Osteoblast (primary cell): Measurements from ENCODE around the gene EEA1. TPM values are rescaled to one million over a fixed set of nuclear protein-coding genes. Genes with fewer than 3 reads are reported as not detected.

ENCODE experiments used
- DNase-seq: peaks from one replicate; pipeline ENCODE4 v3.0.0; 2011; ENCODE audit warnings: low spot score, mixed read lengths; ENCODE audit not compliant: insufficient read length; ENCODE audit errors: missing footprints
- H2AFZ ChIP-seq: 2 replicates; pipeline ENCODE4 v1.6.0; 2011; ENCODE audit warnings: mild to moderate bottlenecking, low read length
- H3K27ac ChIP-seq: 2 replicates; pipeline ENCODE4 v1.5.1; 2011; ENCODE audit warnings: mild to moderate bottlenecking, low read depth, low read length, moderate library complexity
- H3K27me3 ChIP-seq: 2 replicates; pipeline ENCODE4 v1.6.0; 2012; ENCODE audit warnings: mild to moderate bottlenecking, control low read depth, inconsistent platforms, low read length, moderate library complexity; ENCODE audit not compliant: insufficient read depth
- H3K36me3 ChIP-seq: 2 replicates; pipeline ENCODE4 v1.5.1; 2011; ENCODE audit warnings: mild to moderate bottlenecking, low read length, control low read depth, moderate library complexity; ENCODE audit not compliant: insufficient read depth
- H3K4me1 ChIP-seq: 2 replicates; pipeline ENCODE4 v1.5.1; 2011; ENCODE audit warnings: mild to moderate bottlenecking, low read length, control low read depth, moderate library complexity; ENCODE audit not compliant: insufficient read depth
- H3K4me2 ChIP-seq: 2 replicates; pipeline ENCODE4 v1.6.0; 2011; ENCODE audit warnings: mild to moderate bottlenecking, low read length; ENCODE audit not compliant: insufficient read depth
- H3K4me3 ChIP-seq: fragments of 200-600 bp; sonication (generic); 3 replicates; pipeline ENCODE4 v1.5.1; 2012; ENCODE audit warnings: mild to moderate bottlenecking, low read length, inconsistent platforms; ENCODE audit not compliant: insufficient read depth
- H3K79me2 ChIP-seq: 2 replicates; pipeline ENCODE4 v1.6.0; 2012; ENCODE audit warnings: mild to moderate bottlenecking, low read length, control low read depth, inconsistent platforms; ENCODE audit not compliant: insufficient read depth
- H3K9me3 ChIP-seq: 2 replicates; pipeline ENCODE4 v1.5.1; 2011; ENCODE audit warnings: low read depth, low read length, control low read depth
- H4K20me1 ChIP-seq: 2 replicates; pipeline ENCODE4 v1.6.0; 2012; ENCODE audit warnings: mild to moderate bottlenecking, low read length, control low read depth; ENCODE audit not compliant: insufficient read depth
- total RNA-seq: library from RNA; depleted of rRNA; stranded (reverse); fragments of >200 nt; gene quantifications from 2 replicates; pipeline ENCODE4 v1.2.3, GENCODE V29; 2012
- TF ChIP-seq, protein P1 (sequence below): IDR thresholded peaks from 2 replicates; pipeline ENCODE4 v1.5.1; 2011; ENCODE audit warnings: mild to moderate bottlenecking, low read depth, low read length, moderate library complexity; ENCODE audit errors: extremely low read depth

Gene EEA1
- total RNA-seq, 1 donor = 32.9 TPM

GRCh38 chr12:92784797-92785562 is 144.1 kb downstream of the EEA1 start:
- TF ChIP-seq, protein P1, sequence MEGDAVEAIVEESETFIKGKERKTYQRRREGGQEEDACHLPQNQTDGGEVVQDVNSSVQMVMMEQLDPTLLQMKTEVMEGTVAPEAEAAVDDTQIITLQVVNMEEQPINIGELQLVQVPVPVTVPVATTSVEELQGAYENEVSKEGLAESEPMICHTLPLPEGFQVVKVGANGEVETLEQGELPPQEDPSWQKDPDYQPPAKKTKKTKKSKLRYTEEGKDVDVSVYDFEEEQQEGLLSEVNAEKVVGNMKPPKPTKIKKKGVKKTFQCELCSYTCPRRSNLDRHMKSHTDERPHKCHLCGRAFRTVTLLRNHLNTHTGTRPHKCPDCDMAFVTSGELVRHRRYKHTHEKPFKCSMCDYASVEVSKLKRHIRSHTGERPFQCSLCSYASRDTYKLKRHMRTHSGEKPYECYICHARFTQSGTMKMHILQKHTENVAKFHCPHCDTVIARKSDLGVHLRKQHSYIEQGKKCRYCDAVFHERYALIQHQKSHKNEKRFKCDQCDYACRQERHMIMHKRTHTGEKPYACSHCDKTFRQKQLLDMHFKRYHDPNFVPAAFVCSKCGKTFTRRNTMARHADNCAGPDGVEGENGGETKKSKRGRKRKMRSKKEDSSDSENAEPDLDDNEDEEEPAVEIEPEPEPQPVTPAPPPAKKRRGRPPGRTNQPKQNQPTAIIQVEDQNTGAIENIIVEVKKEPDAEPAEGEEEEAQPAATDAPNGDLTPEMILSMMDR = peak; percentile 52
- Histone ChIP-seq H2AFZ (no peak overlapping the region), H3K4me1 (peaks cover 21% of the 10 kb centered on the region), H4K20me1 (peaks cover 5% of the 10 kb centered on the region), H3K4me2 (no peak overlapping the region), H3K36me3 (peaks cover 10% of the 10 kb centered on the region), H3K9me3 (no peaks in the 10 kb centered on the region), H3K27me3 (no peaks in the 10 kb centered on the region), H3K4me3 (no peak overlapping the region), H3K27ac (peak overlapping the region; percentile 44), H3K79me2 (peaks cover 13% of the 10 kb centered on the region)
- no peak for DNase-seq

GRCh38 chr12:92784356-92784755 is 144.7 kb downstream of the EEA1 start:
- peaks cover 13% of the 10 kb centered on the region for H3K79me2 ChIP-seq
- H3K9me3 ChIP-seq = no peaks in the 10 kb centered on the region
- H4K20me1 ChIP-seq = peaks cover 5% of the 10 kb centered on the region
- H3K36me3 ChIP-seq = peaks cover 10% of the 10 kb centered on the region
- peaks cover 21% of the 10 kb centered on the region for H3K4me1 ChIP-seq
- H3K4me2 ChIP-seq = no peak overlapping the region
- H3K27me3 ChIP-seq = no peaks in the 10 kb centered on the region
- no peak for DNase-seq
- peak overlapping the region; percentile 52 for H3K27ac ChIP-seq
- TF ChIP-seq, protein P1 = no peak
- no peak overlapping the region for H3K4me3 ChIP-seq
- no peak overlapping the region for H2AFZ ChIP-seq

GRCh38 chr12:92779902-92780301 is 149.2 kb downstream of the EEA1 start:
- Histone ChIP-seq H2AFZ (no peak overlapping the region), H3K79me2 (peaks cover 9% of the 10 kb centered on the region), H4K20me1 (no peaks in the 10 kb centered on the region), H3K4me1 (peaks cover 9% of the 10 kb centered on the region), H3K27me3 (no peaks in the 10 kb centered on the region), H3K36me3 (peaks cover 35% of the 10 kb centered on the region), H3K9me3 (no peaks in the 10 kb centered on the region), H3K4me2 (no peak overlapping the region), H3K27ac (no peak overlapping the region), H3K4me3 (no peak overlapping the region)
- TF ChIP-seq, protein P1 = no peak
- no peak for DNase-seq

DNA sequence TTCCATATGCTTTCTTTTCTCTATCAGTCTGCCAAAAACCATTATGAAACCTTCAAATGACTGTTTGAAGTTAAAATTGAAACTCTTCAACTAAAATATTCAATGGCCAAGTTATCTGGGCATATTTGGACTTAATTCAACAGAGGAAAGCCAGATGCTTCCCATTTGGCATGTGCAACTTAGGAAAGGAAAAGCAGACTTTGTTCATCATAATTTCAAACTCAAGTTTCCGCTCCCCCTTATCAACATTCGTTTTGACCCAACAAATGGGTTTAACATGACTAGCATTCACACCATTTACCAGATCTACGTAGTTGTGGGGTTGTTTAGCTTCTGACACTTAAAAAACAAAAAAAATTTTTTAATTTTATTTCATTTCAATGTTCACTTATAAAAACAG is 150.6 kb downstream of the EEA1 start:
- no peak for DNase-seq
- no peaks in the 10 kb centered on the region for H3K9me3 ChIP-seq
- TF ChIP-seq, protein P1 = no peak
- H3K4me2 ChIP-seq = no peak overlapping the region
- H3K4me1 ChIP-seq = no peaks in the 10 kb centered on the region
- H3K27me3 ChIP-seq = no peaks in the 10 kb centered on the region
- H4K20me1 ChIP-seq = no peaks in the 10 kb centered on the region
- no peak overlapping the region for H3K4me3 ChIP-seq
- no peak overlapping the region for H2AFZ ChIP-seq
- no peak overlapping the region for H3K27ac ChIP-seq
- peaks cover 35% of the 10 kb centered on the region for H3K36me3 ChIP-seq
- H3K79me2 ChIP-seq = peaks cover 6% of the 10 kb centered on the region
